Neuronal stem cell (in vitro differentiated cells): ENCODE results near the gene EPHA6.

Experiments used
- DNase-seq: peaks from one replicate; pipeline ENCODE4 v3.0.0-alpha.2; 2013; ENCODE audit warnings: low spot score
- H2AFZ ChIP-seq: one replicate; pipeline ENCODE4 v1.6.1; 2013; ENCODE audit warnings: mild to moderate bottlenecking, low read length, inconsistent platforms
- H2AK5ac ChIP-seq: 2 replicates; pipeline ENCODE4 v1.6.1; 2013; ENCODE audit warnings: low read depth, mild to moderate bottlenecking, inconsistent platforms, low read length, moderate library complexity, mixed read lengths
- H2BK120ac ChIP-seq: 2 replicates; pipeline ENCODE4 v1.6.1; 2013; ENCODE audit warnings: low read depth, mild to moderate bottlenecking, inconsistent platforms, low read length, moderate library complexity, mixed read lengths
- H2BK12ac ChIP-seq: one replicate; pipeline ENCODE4 v1.6.1; 2013; ENCODE audit warnings: low read length, inconsistent platforms
- H2BK15ac ChIP-seq: 2 replicates; pipeline ENCODE4 v1.6.1; 2013; ENCODE audit warnings: mild to moderate bottlenecking, low read length, inconsistent platforms, mixed read lengths
- H2BK5ac ChIP-seq: one replicate; pipeline ENCODE4 v1.6.1; 2013; ENCODE audit warnings: inconsistent platforms, mild to moderate bottlenecking, low read length, moderate library complexity
- H3K14ac ChIP-seq: one replicate; pipeline ENCODE4 v1.6.1; 2013; ENCODE audit warnings: low read length, inconsistent platforms
- H3K18ac ChIP-seq: 2 replicates; pipeline ENCODE4 v1.6.1; 2013; ENCODE audit warnings: low read length, inconsistent platforms
- H3K23ac ChIP-seq: 2 replicates; pipeline ENCODE4 v1.6.1; 2013; ENCODE audit warnings: low read depth, mild to moderate bottlenecking, mixed read lengths, low read length, inconsistent platforms; ENCODE audit not compliant: poor library complexity
- H3K27ac ChIP-seq: replicated peaks from 3 replicates; pipeline ENCODE4 v1.5.1; 2013; ENCODE audit warnings: low read length, inconsistent platforms
- H3K27me3 ChIP-seq, 3 experiments: 2 replicates each; pipeline ENCODE4 v1.6.1; 2013; ENCODE audit warnings: low read length in 3 of 3, mild to moderate bottlenecking in 2 of 3, inconsistent platforms in 1 of 3, low read depth in 1 of 3, mixed read lengths in 1 of 3, moderate library complexity in 1 of 3; ENCODE audit not compliant: control insufficient read depth in 3 of 3, insufficient read depth in 3 of 3
- H3K36me3 ChIP-seq, 2 donors: replicated peaks in 1 of 2; 2 replicates each; pipeline ENCODE4 v1.6.1; 2013; ENCODE audit warnings: low read length in 2 of 2; ENCODE audit not compliant: control insufficient read depth in 2 of 2, insufficient read depth in 2 of 2
- H3K4ac ChIP-seq: 2 replicates; pipeline ENCODE4 v1.6.1; 2013; ENCODE audit warnings: inconsistent platforms, mild to moderate bottlenecking, low read length, moderate library complexity
- H3K4me1 ChIP-seq, 2 donors: 1 replicate in 1 of 2; 2 replicates in 1 of 2; pipeline ENCODE4 v1.6.1; 2013; ENCODE audit warnings: low read length in 2 of 2, low read depth in 1 of 2; ENCODE audit not compliant: control insufficient read depth in 2 of 2, insufficient read depth in 1 of 2
- H3K4me2 ChIP-seq: one replicate; pipeline ENCODE4 v1.6.1; 2013; ENCODE audit warnings: mild to moderate bottlenecking, low read length, inconsistent platforms; ENCODE audit not compliant: insufficient read depth, poor library complexity, severe bottlenecking
- H3K4me3 ChIP-seq, 2 donors: 2 replicates each; pipeline ENCODE4 v1.5.1; 2013; ENCODE audit warnings: low read length in 2 of 2, mild to moderate bottlenecking in 2 of 2, inconsistent platforms in 1 of 2, moderate library complexity in 1 of 2
- H3K79me1 ChIP-seq: one replicate; pipeline ENCODE4 v1.6.1; 2013; ENCODE audit warnings: low read depth, mild to moderate bottlenecking, inconsistent platforms, low read length, moderate library complexity
- H3K9ac ChIP-seq: one replicate; pipeline ENCODE4 v1.6.1; 2013; ENCODE audit warnings: mild to moderate bottlenecking, low read depth, low read length, inconsistent platforms; ENCODE audit not compliant: poor library complexity
- H3K9me3 ChIP-seq, 2 donors: replicated peaks in 1 of 2; 2 replicates each; pipeline versions ENCODE3 to v1.6.1; 2013; ENCODE audit warnings: low read length in 2 of 2, mild to moderate bottlenecking in 2 of 2, inconsistent platforms in 1 of 2, low read depth in 1 of 2, mixed read lengths in 1 of 2, moderate library complexity in 1 of 2; ENCODE audit not compliant: control insufficient read depth in 2 of 2, insufficient read depth in 1 of 2
- H4K8ac ChIP-seq: one replicate; pipeline ENCODE4 v1.6.1; 2013; ENCODE audit warnings: low read depth, mild to moderate bottlenecking, inconsistent platforms, low read length, moderate library complexity
- H4K91ac ChIP-seq: one replicate; pipeline ENCODE4 v1.6.1; 2013; ENCODE audit warnings: low read length, low read depth, mild to moderate bottlenecking, inconsistent platforms; ENCODE audit not compliant: poor library complexity
- WGBS, 2 donors: extraction: QIAGEN DNeasy Blood & Tissue Kit; methylation state at CpG; one replicate each; pipeline ENCODE4 v1.1.7; 2013; ENCODE audit warnings: missing lambda C conversion rate in 2 of 2, mixed read lengths in 1 of 2; ENCODE audit not compliant: insufficient read length in 2 of 2, insufficient replicate concordance in 1 of 2; ENCODE audit errors: extremely low coverage in 2 of 2; 5-methylcytosine and 5-hydroxymethylcytosine counted together

EPHA6 gene

DNA sequence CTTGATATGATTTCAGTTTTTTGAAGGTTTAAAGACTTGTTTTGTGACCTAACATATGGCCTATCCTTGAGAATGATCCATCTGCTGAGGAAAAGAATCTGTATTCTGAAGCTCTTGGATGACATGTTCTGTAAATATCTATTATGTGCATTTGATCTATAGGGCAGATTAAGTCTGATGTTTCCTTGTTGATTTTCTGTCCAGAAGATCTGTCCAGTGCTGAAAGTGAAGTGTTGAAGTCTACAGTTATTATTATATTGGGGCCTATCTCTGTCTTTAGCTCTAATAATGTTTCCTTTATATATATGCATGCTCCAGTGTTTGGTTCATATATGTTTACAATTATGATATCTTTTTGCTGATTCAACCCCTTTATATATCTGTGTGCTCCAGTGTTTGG, 362.8 kb downstream of the EPHA6 start:
- Histone ChIP-seq H2AK5ac (no peak overlapping the region), H3K79me1 (no peaks in the 10 kb centered on the region), H3K14ac (no peak overlapping the region), H3K23ac (no peak overlapping the region), H3K4ac (no peak overlapping the region), H3K36me3 (no peaks in the 10 kb centered on the region), H3K4me1 (no peaks in the 10 kb centered on the region), H2AFZ (no peak overlapping the region), H3K4me3 (no peak overlapping the region), H2BK12ac (no peak overlapping the region), H2BK5ac (no peak overlapping the region), H3K27ac (no peak overlapping the region), H3K9ac (no peak overlapping the region), H3K27me3 (no peaks in the 10 kb centered on the region), H2BK120ac (no peak overlapping the region), H4K91ac (no peak overlapping the region), H3K18ac (no peak overlapping the region), H2BK15ac (no peak overlapping the region), H4K8ac (no peak overlapping the region), H3K4me2 (no peak overlapping the region), H3K9me3 (no peaks in the 10 kb centered on the region)
- no peak for DNase-seq

DNA sequence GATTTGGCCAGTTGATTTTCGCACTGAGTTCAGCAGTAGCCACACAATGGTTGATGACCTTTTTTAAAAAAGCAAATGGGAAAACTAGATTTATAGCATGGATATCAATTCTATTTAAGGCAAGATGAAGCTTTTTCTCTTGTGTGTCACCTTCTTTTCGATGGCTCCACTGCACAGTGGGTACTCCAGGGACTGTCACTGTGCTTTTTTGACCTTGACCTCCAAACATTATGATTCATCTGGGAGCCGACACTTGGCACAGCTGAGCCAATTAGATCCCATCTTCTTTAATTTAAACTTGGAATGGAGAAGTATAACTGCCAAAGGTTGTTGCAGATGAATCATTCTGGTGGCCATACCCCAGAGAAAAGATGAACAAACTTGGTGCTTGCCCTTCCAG, 367.3 kb downstream of the EPHA6 start:
- Histone ChIP-seq H2BK15ac (no peak overlapping the region), H3K9ac (no peak overlapping the region)

DNA sequence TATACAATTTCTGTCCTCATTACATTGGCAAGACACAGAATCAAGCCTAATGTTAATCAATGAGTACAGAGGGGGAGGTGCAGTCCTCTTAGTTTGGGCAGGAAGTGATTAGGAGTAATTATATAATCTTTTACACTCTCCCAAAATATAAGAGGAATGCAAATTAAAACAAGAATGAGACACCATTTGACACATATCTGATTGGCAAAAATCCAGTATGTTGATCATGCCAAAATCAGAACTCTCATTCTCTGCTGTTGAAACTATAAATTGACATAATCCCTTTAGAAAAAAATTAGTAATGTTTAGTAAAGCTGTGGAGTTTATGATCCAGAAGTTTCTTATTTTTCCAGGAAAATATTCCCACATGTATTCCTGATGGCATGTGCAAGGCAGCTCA, 373.4 kb downstream of the EPHA6 start:
- H2BK5ac ChIP-seq = no peak overlapping the region
- H2AK5ac ChIP-seq = no peak overlapping the region
- H4K91ac ChIP-seq = no peak overlapping the region
- no peak overlapping the region for H4K8ac ChIP-seq
- H3K9me3 ChIP-seq = no peaks in the 10 kb centered on the region
- H3K79me1 ChIP-seq = no peaks in the 10 kb centered on the region
- no peak overlapping the region for H3K18ac ChIP-seq
- H3K9ac ChIP-seq = no peak overlapping the region
- H3K27ac ChIP-seq = no peak overlapping the region
- H3K4me3 ChIP-seq = no peak overlapping the region
- no peak overlapping the region for H2AFZ ChIP-seq
- no peaks in the 10 kb centered on the region for H3K4me1 ChIP-seq
- no peak overlapping the region for H3K4me2 ChIP-seq
- no peak overlapping the region for H2BK120ac ChIP-seq
- no peak overlapping the region for H2BK12ac ChIP-seq
- no peak overlapping the region for H3K23ac ChIP-seq
- no peaks in the 10 kb centered on the region for H3K36me3 ChIP-seq
- H3K27me3 ChIP-seq = no peaks in the 10 kb centered on the region
- H3K4ac ChIP-seq = no peak overlapping the region
- H2BK15ac ChIP-seq = no peak overlapping the region
- no peak for DNase-seq
- no peak overlapping the region for H3K14ac ChIP-seq

More for the DNA sequence above, 367.3 kb downstream of the EPHA6 start:
- Histone ChIP-seq H2BK120ac (no peak overlapping the region), H3K14ac (no peak overlapping the region), H3K4me3 (no peak overlapping the region), H3K27ac (no peak overlapping the region), H3K4ac (no peak overlapping the region), H3K36me3 (no peaks in the 10 kb centered on the region), H2BK5ac (no peak overlapping the region), H4K8ac (no peak overlapping the region), H3K4me2 (no peak overlapping the region), H2AFZ (no peak overlapping the region), H3K79me1 (no peaks in the 10 kb centered on the region), H3K23ac (no peak overlapping the region), H2AK5ac (no peak overlapping the region), H3K9me3 (no peaks in the 10 kb centered on the region), H3K4me1 (no peaks in the 10 kb centered on the region), H4K91ac (no peak overlapping the region), H3K18ac (no peak overlapping the region), H3K27me3 (no peaks in the 10 kb centered on the region), H2BK12ac (no peak overlapping the region)
- no peak for DNase-seq
- WGBS, 2 donors = no CpG with 5 or more reads among the region's 3 CpGs

DNA sequence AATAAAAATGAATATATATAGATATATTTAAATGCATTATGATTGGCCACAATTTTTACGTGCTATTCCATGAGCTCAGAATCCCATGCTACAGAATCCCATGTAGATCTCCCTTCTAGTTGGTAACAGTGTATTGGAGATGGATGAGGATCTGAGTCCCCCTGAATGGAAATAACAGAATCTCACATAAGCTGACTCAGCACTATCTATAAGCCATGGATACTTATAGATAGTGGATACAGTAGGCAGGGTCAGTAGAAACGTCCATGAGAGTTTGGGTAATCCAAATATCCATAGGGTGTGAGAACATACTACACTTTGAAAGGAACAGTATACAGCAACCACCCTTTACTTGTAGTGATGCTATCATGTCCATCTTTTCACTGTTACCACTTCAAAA, 375.4 kb downstream of the EPHA6 start:
- H3K9me3 ChIP-seq = no peaks in the 10 kb centered on the region

More for the DNA sequence above, 375.4 kb downstream of the EPHA6 start:
- H3K27ac ChIP-seq = no peak overlapping the region
- H2BK12ac ChIP-seq = no peak overlapping the region
- no peak overlapping the region for H2BK15ac ChIP-seq
- no peaks in the 10 kb centered on the region for H3K4me1 ChIP-seq
- no peaks in the 10 kb centered on the region for H3K36me3 ChIP-seq
- no peak overlapping the region for H3K14ac ChIP-seq
- no peak overlapping the region for H2AK5ac ChIP-seq
- no peak overlapping the region for H2AFZ ChIP-seq
- H3K4ac ChIP-seq = no peak overlapping the region
- no peak overlapping the region for H2BK120ac ChIP-seq
- H3K4me2 ChIP-seq = no peak overlapping the region
- H3K79me1 ChIP-seq = no peaks in the 10 kb centered on the region
- H4K91ac ChIP-seq = no peak overlapping the region
- no peak overlapping the region for H4K8ac ChIP-seq
- no peak overlapping the region for H3K23ac ChIP-seq
- DNase-seq = no peak
- no CpG with 5 or more reads among the region's 2 CpGs for WGBS, 2 donors
- H3K4me3 ChIP-seq = no peak overlapping the region
- no peaks in the 10 kb centered on the region for H3K27me3 ChIP-seq
- no peak overlapping the region for H3K9ac ChIP-seq
- H3K18ac ChIP-seq = no peak overlapping the region
- no peak overlapping the region for H2BK5ac ChIP-seq
